CD14-positive monocyte (primary cell): ENCODE results near the gene SLC9A9. TPM values are rescaled to one million over a fixed set of nuclear protein-coding genes. Genes with fewer than 3 reads are reported as not detected.
A peak's percentile ranks its signal among the peaks of the same experiment; 100 is the strongest.

Experiments
- DNase-seq, 3 donors: peaks; one replicate each; pipeline ENCODE4 v3.0.0-alpha.2; 2011 to 2022
- H2AFZ ChIP-seq: 2 replicates; pipeline ENCODE4 v1.6.0; 2012; ENCODE audit warnings: mild to moderate bottlenecking, low read depth, low read length, inconsistent platforms; ENCODE audit not compliant: insufficient read depth, poor library complexity, severe bottlenecking
- H3K27ac ChIP-seq, 2 donors: 1 replicate in 1 of 2; 2 replicates in 1 of 2; pipeline ENCODE4 v1.5.1; 2012 to 2013; ENCODE audit warnings: low read length in 2 of 2, control low read depth in 1 of 2, inconsistent platforms in 1 of 2, low read depth in 1 of 2, mild to moderate bottlenecking in 1 of 2
- H3K27me3 ChIP-seq, 2 donors: one replicate each; pipeline versions ENCODE4 v1.6.0 to v1.6.1; 2011 to 2013; ENCODE audit warnings: low read length in 2 of 2; ENCODE audit not compliant: control insufficient read depth in 2 of 2, insufficient read depth in 2 of 2
- H3K36me3 ChIP-seq, 2 donors: replicated peaks in 1 of 2; 1 replicate in 1 of 2; 2 replicates in 1 of 2; pipeline versions ENCODE4 v1.5.1 to v1.6.1; 2012 to 2013; ENCODE audit warnings: low read length in 2 of 2, control low read depth in 1 of 2, inconsistent platforms in 1 of 2, mild to moderate bottlenecking in 1 of 2; ENCODE audit not compliant: insufficient read depth in 2 of 2, control insufficient read depth in 1 of 2
- H3K4me1 ChIP-seq, 2 donors: 1 replicate in 1 of 2; 2 replicates in 1 of 2; pipeline versions ENCODE4 v1.5.1 to v1.6.1; 2012 to 2013; ENCODE audit warnings: low read length in 2 of 2, control low read depth in 1 of 2, inconsistent platforms in 1 of 2, mild to moderate bottlenecking in 1 of 2, moderate library complexity in 1 of 2; ENCODE audit not compliant: insufficient read depth in 2 of 2, control insufficient read depth in 1 of 2
- H3K4me2 ChIP-seq: replicated peaks from 2 replicates; pipeline ENCODE3; 2012; ENCODE audit warnings: low read length, moderate library complexity, mild to moderate bottlenecking; ENCODE audit not compliant: poor library complexity, severe bottlenecking; ENCODE audit errors: extremely low read depth
- H3K4me3 ChIP-seq, 3 experiments: fragments of 200-600 bp in 1 of 3; sonication (generic) in 1 of 3; replicated peaks in 1 of 3; 1 replicate in 2 of 3; 2 replicates in 1 of 3; pipeline ENCODE4 v1.5.1; 2011 to 2013; ENCODE audit warnings: low read length in 3 of 3, mild to moderate bottlenecking in 3 of 3, control low read depth in 2 of 3, low read depth in 2 of 3, inconsistent platforms in 1 of 3, moderate library complexity in 1 of 3
- H3K79me2 ChIP-seq: 2 replicates; pipeline ENCODE4 v1.6.0; 2012; ENCODE audit warnings: mild to moderate bottlenecking, control low read depth, inconsistent platforms, low read length, moderate library complexity; ENCODE audit not compliant: insufficient read depth
- H3K9ac ChIP-seq: 2 replicates; pipeline ENCODE4 v1.6.0; 2017; ENCODE audit warnings: low read length, mild to moderate bottlenecking; ENCODE audit not compliant: insufficient read depth, poor library complexity, severe bottlenecking
- H3K9me3 ChIP-seq, 2 donors: replicated peaks in 1 of 2; 1 replicate in 1 of 2; 2 replicates in 1 of 2; pipeline versions ENCODE4 v1.5.1 to v1.6.1; 2012 to 2013; ENCODE audit warnings: low read length in 2 of 2, control low read depth in 1 of 2; ENCODE audit not compliant: control insufficient read depth in 1 of 2, insufficient read depth in 1 of 2
- H4K20me1 ChIP-seq: 2 replicates; pipeline ENCODE4 v1.6.0; 2012; ENCODE audit warnings: mild to moderate bottlenecking, low read length, control low read depth, moderate library complexity; ENCODE audit not compliant: insufficient read depth
- H3K27ac Mint-ChIP-seq, 7 donors: one replicate each; pipeline ENCODE4 v1.8.0; 2020; ENCODE audit warnings: mild to moderate bottlenecking in 7 of 7, mixed read lengths in 7 of 7, moderate library complexity in 6 of 7, inconsistent platforms in 2 of 7
- H3K27me3 Mint-ChIP-seq, 3 donors: one replicate each; pipeline ENCODE4 v1.8.0; 2021 to 2022; ENCODE audit warnings: low read depth in 3 of 3, mild to moderate bottlenecking in 3 of 3, mixed read lengths in 3 of 3, moderate library complexity in 3 of 3, inconsistent platforms in 1 of 3
- H3K36me3 Mint-ChIP-seq, 2 donors: one replicate each; pipeline ENCODE4 v1.8.0; 2020; ENCODE audit warnings: mixed read lengths in 2 of 2, inconsistent platforms in 1 of 2, mild to moderate bottlenecking in 1 of 2
- H3K4me1 Mint-ChIP-seq: one replicate; pipeline ENCODE4 v1.8.0; 2020; ENCODE audit warnings: mild to moderate bottlenecking, mixed read lengths
- H3K4me3 Mint-ChIP-seq, 2 donors: one replicate each; pipeline ENCODE4 v1.8.0; 2020; ENCODE audit warnings: mild to moderate bottlenecking in 2 of 2, mixed read lengths in 2 of 2, moderate library complexity in 1 of 2
- H3K9me3 Mint-ChIP-seq, 7 donors: one replicate each; pipeline ENCODE4 v1.8.0; 2020 to 2022; ENCODE audit warnings: mixed read lengths in 7 of 7, mild to moderate bottlenecking in 6 of 7, moderate library complexity in 6 of 7, inconsistent platforms in 2 of 7
- WGBS: methylation state at CpG from one replicate; pipeline ENCODE4 v1.1.5; 2013; ENCODE audit warnings: missing lambda C conversion rate; ENCODE audit not compliant: insufficient coverage; 5-methylcytosine and 5-hydroxymethylcytosine counted together
- intact Hi-C, 2 donors: fragments of 100-400 bp; cut with micrococcal nuclease; formaldehyde crosslinking; loops; one replicate each; pipeline versions ENCODE4 v1.15.0 to v1.15.1; 2023
- polyA plus RNA-seq, 3 donors: library from polyadenylated mRNA; depleted of rRNA in 1 of 3; unstranded in 2 of 3; stranded (reverse) in 1 of 3; fragments of 300-500 nt in 2 of 3; fragments of >200 nt in 1 of 3; fragmentation: Illumina TruSeq in 2 of 3; gene quantifications; 1 replicate in 2 of 3; 2 replicates in 1 of 3; pipeline ENCODE4 v1.2.3, GENCODE V29; 2012 to 2021
- TF ChIP-seq, protein P1 (sequence below): fragments of 200-600 bp; IDR thresholded peaks from one replicate; pipeline ENCODE4 v1.8.0; 2022; ENCODE audit warnings: antibody characterized with exemption, mild to moderate bottlenecking

Gene SLC9A9
- polyA plus RNA-seq, 3 donors, result 14.1 to 32.8 (median 27.0) TPM

DNA sequence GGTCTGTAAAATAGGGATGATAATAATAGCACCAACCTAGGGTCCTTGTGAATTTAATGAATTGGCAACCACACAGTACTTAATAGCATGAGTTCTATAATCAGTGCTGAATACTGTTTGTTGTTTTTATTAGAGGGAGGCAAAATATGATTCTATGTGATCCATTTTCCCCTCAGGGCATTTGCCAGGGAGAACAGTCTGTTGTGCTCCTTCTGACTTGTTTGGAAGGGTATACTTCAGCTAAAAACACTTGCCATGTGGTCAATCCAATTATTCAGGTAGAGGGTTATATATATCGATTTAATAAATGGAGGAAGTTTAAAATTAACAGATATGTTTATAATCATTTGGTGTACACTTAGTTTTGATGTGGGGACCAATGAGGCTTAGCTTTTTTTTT is 423.4 kb downstream of the SLC9A9 start:
- peaks cover 6 to 18% of the 10 kb centered on the region in 2 donors for H3K36me3 Mint-ChIP-seq
- H4K20me1 ChIP-seq, result no peaks in the 10 kb centered on the region
- TF ChIP-seq, protein P1, sequence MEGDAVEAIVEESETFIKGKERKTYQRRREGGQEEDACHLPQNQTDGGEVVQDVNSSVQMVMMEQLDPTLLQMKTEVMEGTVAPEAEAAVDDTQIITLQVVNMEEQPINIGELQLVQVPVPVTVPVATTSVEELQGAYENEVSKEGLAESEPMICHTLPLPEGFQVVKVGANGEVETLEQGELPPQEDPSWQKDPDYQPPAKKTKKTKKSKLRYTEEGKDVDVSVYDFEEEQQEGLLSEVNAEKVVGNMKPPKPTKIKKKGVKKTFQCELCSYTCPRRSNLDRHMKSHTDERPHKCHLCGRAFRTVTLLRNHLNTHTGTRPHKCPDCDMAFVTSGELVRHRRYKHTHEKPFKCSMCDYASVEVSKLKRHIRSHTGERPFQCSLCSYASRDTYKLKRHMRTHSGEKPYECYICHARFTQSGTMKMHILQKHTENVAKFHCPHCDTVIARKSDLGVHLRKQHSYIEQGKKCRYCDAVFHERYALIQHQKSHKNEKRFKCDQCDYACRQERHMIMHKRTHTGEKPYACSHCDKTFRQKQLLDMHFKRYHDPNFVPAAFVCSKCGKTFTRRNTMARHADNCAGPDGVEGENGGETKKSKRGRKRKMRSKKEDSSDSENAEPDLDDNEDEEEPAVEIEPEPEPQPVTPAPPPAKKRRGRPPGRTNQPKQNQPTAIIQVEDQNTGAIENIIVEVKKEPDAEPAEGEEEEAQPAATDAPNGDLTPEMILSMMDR, result no peak
- peak overlapping the region in 1 of 2 donors; percentile 35 for H3K27ac ChIP-seq
- no peak for DNase-seq
- H3K36me3 ChIP-seq, result no peaks in the 10 kb centered on the region
- H2AFZ ChIP-seq, result no peak overlapping the region
- H3K27ac Mint-ChIP-seq, result peak overlapping the region in 2 of 7 donors; percentile 77 to 90
- no peaks in the 10 kb centered on the region for H3K27me3 ChIP-seq
- no peaks in the 10 kb centered on the region for H3K27me3 Mint-ChIP-seq
- H3K4me1 ChIP-seq, result peaks cover 29 to 49% of the 10 kb centered on the region in 2 donors
- H3K9ac ChIP-seq, result no peak overlapping the region
- no peak overlapping the region for H3K4me3 Mint-ChIP-seq
- no peaks in the 10 kb centered on the region for H3K79me2 ChIP-seq
- H3K4me2 ChIP-seq, result no peak overlapping the region
- intact Hi-C loops, result no loop called here
- no peaks in the 10 kb centered on the region for H3K9me3 ChIP-seq
- H3K4me1 Mint-ChIP-seq, result peaks cover 48% of the 10 kb centered on the region
- H3K9me3 Mint-ChIP-seq, result no peaks in the 10 kb centered on the region
- WGBS, result no CpG with 5 or more reads among the region's 1 CpG
- no peak overlapping the region for H3K4me3 ChIP-seq

DNA sequence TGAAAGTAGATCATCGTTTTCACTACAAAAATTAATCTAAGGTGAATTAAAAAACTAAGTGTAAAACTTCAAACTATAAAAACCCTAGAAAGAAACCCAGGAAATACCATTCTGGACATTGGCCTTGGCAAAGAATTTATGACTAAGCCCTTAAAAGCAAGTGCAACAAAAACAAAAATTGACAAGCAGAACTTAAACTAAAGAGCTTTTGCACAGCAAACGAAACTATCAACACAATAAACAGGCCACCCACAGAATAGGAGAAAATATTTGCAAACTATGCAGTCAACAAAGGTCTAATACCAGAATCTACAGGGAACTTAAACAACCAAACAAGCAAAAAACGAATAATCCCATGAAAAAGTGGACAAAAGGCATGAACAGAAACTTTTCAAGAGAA is 426.7 kb downstream of the SLC9A9 start:
- no peak for DNase-seq
- H3K4me1 ChIP-seq, result peaks cover 4 to 16% of the 10 kb centered on the region in 2 donors

More for the DNA sequence above, 426.7 kb downstream of the SLC9A9 start:
- H4K20me1 ChIP-seq, result no peaks in the 10 kb centered on the region
- peaks cover 12 to 23% of the 10 kb centered on the region in 2 donors for H3K36me3 Mint-ChIP-seq
- H3K9me3 ChIP-seq, result no peaks in the 10 kb centered on the region
- no peaks in the 10 kb centered on the region for H3K36me3 ChIP-seq
- no peak overlapping the region for H3K27ac Mint-ChIP-seq
- intact Hi-C loops, result no loop called here
- H3K9ac ChIP-seq, result no peak overlapping the region
- H3K4me3 ChIP-seq, result no peak overlapping the region
- no peak overlapping the region for H3K4me2 ChIP-seq
- peaks cover 0 to 2% (median 0%) of the 10 kb centered on the region in 7 donors for H3K9me3 Mint-ChIP-seq
- H3K27me3 ChIP-seq, result no peaks in the 10 kb centered on the region
- 100% methylated on average over 1 of the region's 3 CpGs for whole genome bisulfite sequencing
- H3K79me2 ChIP-seq, result no peaks in the 10 kb centered on the region
- no peak overlapping the region for H2AFZ ChIP-seq
- H3K27me3 Mint-ChIP-seq, result no peaks in the 10 kb centered on the region
- no peak overlapping the region for H3K27ac ChIP-seq
- TF ChIP-seq, protein P1, result no peak
- peaks cover 20% of the 10 kb centered on the region for H3K4me1 Mint-ChIP-seq
- no peak overlapping the region for H3K4me3 Mint-ChIP-seq
